Panc1 (cell line): ENCODE results near the gene LPP.

Source experiments
- CTCF ChIP-seq: fragments of 450-650 bp; IDR thresholded peaks from 2 replicates; pipeline ENCODE4 v1.5.1; 2017; ENCODE audit warnings: mild to moderate bottlenecking
- POLR2AphosphoS5 ChIP-seq: IDR thresholded peaks from 2 replicates; pipeline ENCODE4 v1.6.1; 2012; ENCODE audit warnings: mild to moderate bottlenecking, low read depth, low read length, moderate library complexity
- REST ChIP-seq, 2 experiments: IDR thresholded peaks; 2 replicates each; pipeline ENCODE4 v1.6.1; 2011 to 2012; ENCODE audit warnings: low read depth in 2 of 2, control low read depth in 1 of 2, low read length in 1 of 2, mild to moderate bottlenecking in 1 of 2, moderate library complexity in 1 of 2; ENCODE audit not compliant: insufficient read depth in 1 of 2
- SIN3A ChIP-seq: IDR thresholded peaks from 2 replicates; pipeline ENCODE4 v1.6.1; 2012; ENCODE audit warnings: low read depth, mild to moderate bottlenecking, low read length, moderate library complexity, borderline replicate concordance; ENCODE audit not compliant: insufficient read depth

GRCh38 chr3:188489639-188490405 lies 335.9 kb downstream of the LPP start:
- TF ChIP-seq POLR2AphosphoS5 (no peak), CTCF (no peak), SIN3A (no peak), REST (IDR thresholded peaks at IDR 0.05; ENCODE audit: insufficient read depth in 1 of 2, low read depth in 2 of 2, low read length in 1 of 2) (no peak)
